ENCODE data around the gene GNLY. TPM values are rescaled to one million over a fixed set of nuclear protein-coding genes. Genes with fewer than 3 reads are reported as not detected.

The GNLY gene
- total and polyA plus RNA-seq, 9 of the 15 experiments (the other 6 are each of a cell fraction or from before 2014, with no cell fraction given) = not detected

GRCh38 chr2:85711578-85712060 lies 17.5 kb downstream of the GNLY start:
- Histone ChIP-seq H3K36me3 (ENCODE audit: control insufficient read depth, insufficient read depth, low read length) (no peaks in the 10 kb centered on the region), H3K9ac (ENCODE audit: insufficient read depth in 1 of 2, low read depth in 2 of 2, low read length in 2 of 2) (no peak overlapping the region), H3K9me1 (ENCODE audit: control insufficient read depth, insufficient read depth, low read length) (no peaks in the 10 kb centered on the region), H3K4me2 (ENCODE audit: insufficient read depth, low read length) (no peak overlapping the region), H3K4me3 (no peak overlapping the region), H4K20me1 (replicated peaks; ENCODE audit: control insufficient read depth, insufficient read depth, low read length) (no peaks in the 10 kb centered on the region), H3K4me1 (replicated peaks in 1 of 2; ENCODE audit: control insufficient read depth in 2 of 2, insufficient read depth in 2 of 2, low read length in 2 of 2) (peaks cover 8 to 22% of the 10 kb centered on the region in 2 experiments; a peak in 4 of 5 replicates), H3K79me2 (ENCODE audit: control insufficient read depth, insufficient read depth, low read length) (no peaks in the 10 kb centered on the region), H2AFZ (ENCODE audit: low read depth, low read length) (peak overlapping the region; percentile 22; the same call in 1 of the 2 replicates), H3K27me3 (ENCODE audit: control insufficient read depth in 2 of 2, insufficient read depth in 2 of 2, low read length in 2 of 2) (peaks cover 3 to 22% of the 10 kb centered on the region in 2 experiments; a peak in 4 of 5 replicates), H3K9me3 (replicated peaks; ENCODE audit: control insufficient read depth, insufficient read depth, low read depth, low read length) (no peaks in the 10 kb centered on the region), H3K27ac (ENCODE audit: extremely low read depth, low read depth, low read length) (no peak overlapping the region)
- TF ChIP-seq CBFA2T2 (conservative IDR thresholded peaks at IDR 0.05) = no peak
- TF ChIP-seq, protein P1, sequence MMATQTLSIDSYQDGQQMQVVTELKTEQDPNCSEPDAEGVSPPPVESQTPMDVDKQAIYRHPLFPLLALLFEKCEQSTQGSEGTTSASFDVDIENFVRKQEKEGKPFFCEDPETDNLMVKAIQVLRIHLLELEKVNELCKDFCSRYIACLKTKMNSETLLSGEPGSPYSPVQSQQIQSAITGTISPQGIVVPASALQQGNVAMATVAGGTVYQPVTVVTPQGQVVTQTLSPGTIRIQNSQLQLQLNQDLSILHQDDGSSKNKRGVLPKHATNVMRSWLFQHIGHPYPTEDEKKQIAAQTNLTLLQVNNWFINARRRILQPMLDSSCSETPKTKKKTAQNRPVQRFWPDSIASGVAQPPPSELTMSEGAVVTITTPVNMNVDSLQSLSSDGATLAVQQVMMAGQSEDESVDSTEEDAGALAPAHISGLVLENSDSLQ (IDR thresholded peaks at IDR 0.05) = peak; percentile 22; the same call in 1 of the 2 replicates
- TF ChIP-seq, protein P2, sequence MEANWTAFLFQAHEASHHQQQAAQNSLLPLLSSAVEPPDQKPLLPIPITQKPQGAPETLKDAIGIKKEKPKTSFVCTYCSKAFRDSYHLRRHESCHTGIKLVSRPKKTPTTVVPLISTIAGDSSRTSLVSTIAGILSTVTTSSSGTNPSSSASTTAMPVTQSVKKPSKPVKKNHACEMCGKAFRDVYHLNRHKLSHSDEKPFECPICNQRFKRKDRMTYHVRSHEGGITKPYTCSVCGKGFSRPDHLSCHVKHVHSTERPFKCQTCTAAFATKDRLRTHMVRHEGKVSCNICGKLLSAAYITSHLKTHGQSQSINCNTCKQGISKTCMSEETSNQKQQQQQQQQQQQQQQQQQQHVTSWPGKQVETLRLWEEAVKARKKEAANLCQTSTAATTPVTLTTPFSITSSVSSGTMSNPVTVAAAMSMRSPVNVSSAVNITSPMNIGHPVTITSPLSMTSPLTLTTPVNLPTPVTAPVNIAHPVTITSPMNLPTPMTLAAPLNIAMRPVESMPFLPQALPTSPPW (CRISPR knock-in tag; IDR thresholded peaks at IDR 0.05) = no peak
- no peak for TF ChIP-seq MCM7 (IDR thresholded peaks at IDR 0.05)
- TF ChIP-seq CSDE1 (IDR thresholded peaks at IDR 0.05) = no peak
- in situ Hi-C loops (cut with MboI) (no loop called here), intact Hi-C loops (cut with micrococcal nuclease) (no loop called here)
- CTCF ChIA-PET (ENCODE audit: low intra/inter-chr PET ratio) = no interaction called here
- no TSS peak for BruUV-seq (replicated peaks)
- 61% methylated on average over 7 of the region's 8 CpGs for WGBS (ENCODE audit: insufficient coverage, low coverage, missing lambda C conversion rate)
- no peak for DNase-seq (ENCODE audit: extremely low read depth in 1 of 4, low spot score in 3 of 4)
- POLR2A ChIA-PET = interaction anchor here (0.9 to 1.3 kb wide), 2 partner anchors 81 to 107 kb away, joined by 5 read pairs; no protein-coding TSS in a partner anchor
- ATAC-seq = no peak
- no peak for FAIRE-seq
